Dedifferentiated amniotic fluid mesenchymal stem cell (primary cell): ENCODE results near the gene RPIA.
"Not testable (repeated sequence)": the region's sequence is repeated elsewhere in the genome, so short reads cannot be mapped to it uniquely, and the experiment has no call there.

ENCODE experiments used
- DNase-seq: peaks from one replicate; pipeline ENCODE4 v3.0.0-alpha.2; 2016; ENCODE audit errors: extremely low spot score

RPIA gene

GRCh38 chr2:88773233-88774028 is 82.0 kb downstream of the RPIA start:
- DNase-seq = not testable (repeated sequence)

- not testable (repeated sequence) for DNase-seq
Observed at GRCh38 chr2:88789213-88789612, 97.7 kb downstream of the RPIA start.

- DNase-seq = not testable (repeated sequence)
Observed at GRCh38 chr2:88795932-88796331, 104.5 kb downstream of the RPIA start.

GRCh38 chr2:88796523-88796922 is 105.0 kb downstream of the RPIA start:
- DNase-seq = not testable (repeated sequence)

- not testable (repeated sequence) for DNase-seq
Observed at GRCh38 chr2:88797164-88797563, 105.7 kb downstream of the RPIA start.
